ENCODE results near the gene APP.

DNA sequence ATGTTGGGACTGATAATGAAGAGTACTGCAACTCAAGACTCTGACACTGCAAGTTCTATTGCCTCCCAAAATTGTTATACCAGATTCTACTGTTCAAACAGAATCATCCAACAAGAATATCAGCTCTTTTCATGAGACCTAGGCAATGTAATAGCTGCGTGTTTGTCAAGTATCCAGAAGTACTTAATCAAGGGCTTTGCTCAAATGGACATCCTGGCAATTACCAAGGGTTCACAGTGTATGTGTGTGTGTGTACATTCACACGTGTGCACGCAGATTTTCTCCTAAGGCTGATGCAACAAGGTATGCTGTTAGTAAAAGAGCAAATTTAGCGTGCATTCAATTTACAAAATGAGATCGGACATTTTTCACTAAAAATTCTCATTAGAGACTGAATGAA, 261.2 kb downstream of the APP start:
- TF ChIP-seq POLR2AphosphoS5 (IDR thresholded peaks at IDR 0.05; ENCODE audit: low read depth, low read length): no peak
- no peak for TF ChIP-seq POLR2A (IDR thresholded peaks at IDR 0.05; ENCODE audit: low read depth, low read length)
- no peak for TF ChIP-seq TAF1 (IDR thresholded peaks at IDR 0.05; ENCODE audit: borderline replicate concordance, low read depth, low read length)
